Tibial nerve (tissue), 4 donors: ENCODE data around the gene TRPC6. TPM values are rescaled to one million over a fixed set of nuclear protein-coding genes. Genes with fewer than 3 reads are reported as not detected.

ENCODE experiments used
- DNase-seq, 2 donors: peaks; one replicate each; pipeline ENCODE4 v3.0.0-alpha.2; 2019; ENCODE audit warnings: low spot score in 2 of 2
- H3K27ac ChIP-seq, 4 donors: fragments of 200-600 bp; sonication (generic) in 3 of 4; one replicate each; pipeline ENCODE4 v1.5.1; 2017 to 2019; ENCODE audit warnings: mild to moderate bottlenecking in 1 of 4
- H3K27me3 ChIP-seq, 2 donors: fragments of 200-600 bp; sonication (generic) in 1 of 2; one replicate each; pipeline versions ENCODE4 v1.5.1 to v1.6.0; 2017 to 2019
- H3K36me3 ChIP-seq, 3 donors: fragments of 200-600 bp; sonication (generic); one replicate each; pipeline ENCODE4 v1.5.1; 2018 to 2019
- H3K4me1 ChIP-seq, 4 donors: fragments of 200-600 bp; sonication (generic) in 3 of 4; one replicate each; pipeline ENCODE4 v1.5.1; 2017 to 2019
- H3K4me3 ChIP-seq, 4 donors: fragments of 200-600 bp; sonication (generic) in 3 of 4; one replicate each; pipeline ENCODE4 v1.5.1; 2017 to 2019; ENCODE audit warnings: mild to moderate bottlenecking in 1 of 4, moderate library complexity in 1 of 4
- H3K9me3 ChIP-seq, 4 donors: fragments of 200-600 bp; sonication (generic) in 3 of 4; one replicate each; pipeline ENCODE4 v1.5.1; 2017 to 2019
- CTCF ChIP-seq, 5 experiments: fragments of 200-600 bp in 3 of 5; fragments of 450-650 bp in 2 of 5; sonication (generic) in 3 of 5; IDR thresholded peaks; one replicate each; pipeline ENCODE4 v1.5.1; 2016 to 2019; ENCODE audit warnings: antibody characterized with exemption in 5 of 5, mild to moderate bottlenecking in 3 of 5, moderate library complexity in 2 of 5
- EP300 ChIP-seq, 2 donors: sonication (generic); formaldehyde crosslinking; IDR thresholded peaks; one replicate each; pipeline ENCODE4 v1.6.1; 2017; ENCODE audit warnings: antibody characterized with exemption in 2 of 2, mild to moderate bottlenecking in 1 of 2
- POLR2A ChIP-seq, 2 donors: fragments of 450-650 bp; IDR thresholded peaks; one replicate each; pipeline ENCODE4 v1.6.1; 2017; ENCODE audit warnings: antibody characterized with exemption in 2 of 2, mild to moderate bottlenecking in 2 of 2, moderate library complexity in 2 of 2
- WGBS, 2 donors: methylation state at CpG; one replicate each; pipeline ENCODE4 v1.1.5; 2018; 5-methylcytosine and 5-hydroxymethylcytosine counted together
- total RNA-seq, 4 donors: library from RNA; depleted of rRNA; stranded (reverse); fragments of >200 nt; gene quantifications; one replicate each; pipeline ENCODE4 v1.1.0, GENCODE V29; 2016

Gene TRPC6
- total RNA-seq, 4 donors from 2014 or later: 1.3 to 2.4 (median 1.8) TPM

- H3K36me3 ChIP-seq: no peaks in the 10 kb centered on the region
- TF ChIP-seq CTCF (IDR thresholded peaks at IDR 0.05) (no peak), POLR2A (IDR thresholded peaks at IDR 0.05) (no peak), EP300 (IDR thresholded peaks at IDR 0.05) (no peak)
- H3K27me3 ChIP-seq: no peaks in the 10 kb centered on the region
- H3K4me1 ChIP-seq: no peaks in the 10 kb centered on the region
- H3K27ac ChIP-seq: no peak overlapping the region
- no peak overlapping the region for H3K4me3 ChIP-seq
- no peak for DNase-seq
- 76 to 85% methylated on average over 2 of the region's 2 CpGs for WGBS, 2 donors
- H3K9me3 ChIP-seq: no peaks in the 10 kb centered on the region
Measured at GRCh38 chr11:101528541-101528940, 55.3 kb downstream of the TRPC6 start.

- no peaks in the 10 kb centered on the region for H3K27me3 ChIP-seq
- no peak overlapping the region for H3K27ac ChIP-seq
- DNase-seq: no peak
- no peaks in the 10 kb centered on the region for H3K4me1 ChIP-seq
- no peak for TF ChIP-seq EP300 (IDR thresholded peaks at IDR 0.05)
- TF ChIP-seq CTCF (IDR thresholded peaks at IDR 0.05): no peak
- TF ChIP-seq POLR2A (IDR thresholded peaks at IDR 0.05): no peak
- H3K9me3 ChIP-seq: peaks cover 0 to 14% (median 0%) of the 10 kb centered on the region in 4 donors
- no peaks in the 10 kb centered on the region for H3K36me3 ChIP-seq
- 88 to 97% methylated on average over 1 of the region's 1 CpG for WGBS, 2 donors
- H3K4me3 ChIP-seq: no peak overlapping the region
Measured at GRCh38 chr11:101523634-101524260, 60.1 kb downstream of the TRPC6 start.

DNA sequence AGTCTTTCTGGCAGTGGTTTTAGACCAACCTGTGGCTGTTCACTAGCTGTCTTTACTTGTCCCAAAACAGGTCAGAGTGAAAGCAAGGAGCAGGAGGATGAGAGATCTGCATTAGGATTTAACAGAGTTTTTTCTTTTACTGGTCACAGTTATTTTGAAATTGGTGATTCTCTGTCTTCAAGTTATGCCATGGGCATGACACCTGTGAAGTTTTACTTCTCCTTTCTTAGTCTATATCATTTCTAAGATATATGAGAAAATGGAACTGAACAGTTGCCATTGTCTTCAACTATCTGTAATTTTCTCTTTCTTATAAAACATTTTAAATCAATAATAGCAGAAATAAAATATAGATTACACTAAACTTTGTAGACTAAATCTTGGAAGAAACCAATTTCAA is 60.6 kb downstream of the TRPC6 start:
- H3K4me1 ChIP-seq: no peaks in the 10 kb centered on the region
- no peak for TF ChIP-seq EP300 (IDR thresholded peaks at IDR 0.05)
- no peak for TF ChIP-seq CTCF (IDR thresholded peaks at IDR 0.05)
- no peak for TF ChIP-seq POLR2A (IDR thresholded peaks at IDR 0.05)
- H3K9me3 ChIP-seq: peaks cover 0 to 14% (median 0%) of the 10 kb centered on the region in 4 donors
- H3K36me3 ChIP-seq: no peaks in the 10 kb centered on the region
- no peak for DNase-seq
- no peak overlapping the region for H3K4me3 ChIP-seq
- H3K27ac ChIP-seq: no peak overlapping the region
- no peaks in the 10 kb centered on the region for H3K27me3 ChIP-seq

DNA sequence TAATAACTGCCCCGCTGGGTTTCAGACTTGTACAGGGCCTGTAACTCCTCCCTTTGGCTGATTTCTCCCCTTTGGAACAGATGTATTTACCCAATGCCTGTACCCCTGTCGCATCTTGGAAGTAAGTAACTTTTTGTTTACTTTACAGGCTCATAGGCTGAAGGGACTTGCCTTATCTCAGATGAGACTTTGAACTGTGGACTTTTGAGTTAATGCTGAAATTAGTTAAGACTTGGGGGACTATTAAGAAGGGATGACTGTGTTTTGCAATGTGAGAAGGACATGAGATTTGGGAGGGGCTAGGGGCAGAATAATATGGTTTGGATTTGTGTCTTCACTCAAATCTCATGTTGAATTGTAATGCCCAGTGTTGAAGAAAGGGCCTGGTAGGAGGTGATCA is 62.0 kb downstream of the TRPC6 start:
- 78 to 91% methylated on average over 2 of the region's 2 CpGs for WGBS, 2 donors
- no peak for DNase-seq
- TF ChIP-seq POLR2A (IDR thresholded peaks at IDR 0.05) (no peak), CTCF (IDR thresholded peaks at IDR 0.05) (no peak), EP300 (IDR thresholded peaks at IDR 0.05) (no peak)
- no peak overlapping the region for H3K27ac ChIP-seq
- no peaks in the 10 kb centered on the region for H3K27me3 ChIP-seq
- H3K36me3 ChIP-seq: no peaks in the 10 kb centered on the region
- H3K9me3 ChIP-seq: peaks cover 0 to 14% (median 0%) of the 10 kb centered on the region in 4 donors
- H3K4me1 ChIP-seq: no peaks in the 10 kb centered on the region
- H3K4me3 ChIP-seq: no peak overlapping the region

DNA sequence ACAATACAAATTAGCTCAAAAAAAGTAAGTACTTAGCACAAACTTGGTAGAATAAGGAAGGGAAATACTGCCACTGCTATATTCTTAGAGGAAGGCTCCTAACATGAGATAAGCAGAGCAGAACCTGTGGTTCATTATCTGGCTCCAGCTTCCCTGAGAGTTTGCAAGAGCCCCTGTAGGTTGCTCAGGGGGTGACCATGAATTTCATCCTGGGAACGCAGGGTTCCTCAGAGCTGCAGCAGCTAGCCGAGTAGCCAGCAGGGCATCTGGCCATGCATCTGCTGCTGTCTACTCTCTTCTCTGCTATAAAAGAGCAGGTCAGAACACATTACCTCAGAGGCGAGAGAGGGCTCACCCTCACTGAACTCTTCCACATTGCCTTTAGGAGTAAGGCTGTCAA is 67.3 kb downstream of the TRPC6 start:
- Histone ChIP-seq H3K4me1 (no peaks in the 10 kb centered on the region), H3K9me3 (peaks cover 0 to 12% (median 0%) of the 10 kb centered on the region in 4 donors), H3K27ac (no peak overlapping the region), H3K27me3 (no peaks in the 10 kb centered on the region), H3K36me3 (no peaks in the 10 kb centered on the region), H3K4me3 (no peak overlapping the region)
- no peak for TF ChIP-seq EP300 (IDR thresholded peaks at IDR 0.05)
- TF ChIP-seq CTCF (IDR thresholded peaks at IDR 0.05): no peak
- TF ChIP-seq POLR2A (IDR thresholded peaks at IDR 0.05): no peak
- no peak for DNase-seq
- WGBS, 2 donors: 37 to 45% methylated on average over 3 of the region's 3 CpGs
